GM12892 (cell line): ENCODE measurements around the gene CACNG4.

Experiments
- DNase-seq: peaks from one replicate; pipeline ENCODE4 v3.0.0; 2011; ENCODE audit not compliant: insufficient read length
- FAIRE-seq: peaks from 2 replicates; lab custom pipeline; 2011; peaks lifted over from hg19 to GRCh38; lab: Jason Lieb, UNC
- POLR2A ChIP-seq: IDR thresholded peaks from 2 replicates; pipeline ENCODE4 v1.6.1; 2011; ENCODE audit warnings: low read depth, low read length, control low read depth
- POLR2AphosphoS5 ChIP-seq: IDR thresholded peaks from 2 replicates; pipeline ENCODE4 v1.6.1; 2011; ENCODE audit warnings: low read depth, low read length, control low read depth
- TAF1 ChIP-seq: IDR thresholded peaks from 2 replicates; pipeline ENCODE4 v1.6.1; 2011; ENCODE audit warnings: low read depth, mild to moderate bottlenecking, control low read depth, low read length, borderline replicate concordance

The CACNG4 gene

DNA sequence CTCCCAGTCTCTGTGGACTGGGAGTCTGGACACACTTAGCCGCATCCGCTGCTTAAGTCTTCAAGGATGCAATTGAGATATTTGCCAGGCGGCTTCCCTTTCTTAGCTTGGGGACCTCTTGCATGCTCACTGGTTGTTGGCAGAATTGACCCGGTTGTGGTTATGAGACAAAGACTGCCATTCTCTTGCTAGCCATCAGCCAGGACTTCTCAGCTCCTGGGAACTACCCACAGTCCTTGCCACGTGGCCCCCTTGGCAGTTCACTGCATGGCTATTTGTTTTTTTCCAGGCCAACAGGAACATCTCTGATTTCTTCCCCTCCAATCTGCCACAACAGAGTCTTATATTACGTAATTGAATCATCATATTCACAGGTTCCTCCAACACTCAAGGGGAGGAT lies 25.5 kb downstream of the CACNG4 start:
- TF ChIP-seq POLR2AphosphoS5: no peak
- TF ChIP-seq TAF1: no peak
- FAIRE-seq (no peak), DNase-seq (no peak)

DNA sequence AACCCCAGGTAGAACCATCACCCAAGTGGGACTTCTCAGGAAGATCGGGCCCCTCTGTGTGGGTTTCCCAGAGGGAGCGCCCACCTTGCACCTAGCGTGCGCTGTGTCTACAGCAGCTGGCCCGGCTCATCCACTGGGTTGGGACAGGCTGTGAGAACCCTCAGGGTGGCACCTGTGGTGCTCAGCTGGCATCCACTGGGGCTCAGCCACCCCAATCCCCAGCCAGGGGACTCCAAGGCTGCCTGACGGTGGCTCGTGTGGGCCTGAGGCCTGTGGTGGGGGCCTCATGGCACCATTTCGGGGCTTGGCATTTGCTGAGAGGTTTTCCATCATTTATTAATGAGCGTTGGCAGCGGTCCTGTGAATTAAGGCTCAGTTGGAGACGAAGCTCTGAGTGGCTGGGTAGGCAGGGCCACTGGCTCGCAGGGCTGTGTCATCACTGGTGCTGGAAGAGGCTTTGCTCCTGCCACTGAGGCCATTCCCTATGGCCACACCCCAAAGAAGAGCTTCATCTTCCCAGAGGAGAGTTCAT lies 28.5 kb downstream of the CACNG4 start:
- FAIRE-seq (no peak), DNase-seq (no peak)
- no peak for TF ChIP-seq POLR2AphosphoS5
- no peak for TF ChIP-seq POLR2A
- no peak for TF ChIP-seq TAF1

DNA sequence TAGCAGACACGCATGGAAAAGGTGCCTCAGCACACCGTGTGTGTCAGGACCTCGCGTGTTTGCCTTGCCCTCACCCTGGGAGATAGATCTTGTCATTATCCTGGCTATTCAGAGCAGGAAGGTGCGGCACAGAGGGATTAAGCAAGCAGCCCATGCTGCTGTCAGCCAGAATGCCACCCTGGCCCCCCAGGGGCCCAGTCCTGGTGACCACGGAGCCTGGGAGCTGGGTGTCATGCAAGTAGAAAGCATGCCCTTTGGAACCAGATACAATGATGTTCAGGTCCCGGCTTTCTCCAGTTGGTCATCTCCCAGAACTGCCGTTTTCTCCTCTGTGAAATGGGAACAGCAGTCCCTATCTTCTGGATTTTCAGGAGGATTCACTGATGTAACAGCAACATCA lies 29.9 kb downstream of the CACNG4 start:
- FAIRE-seq (no peak), DNase-seq (no peak)
- TF ChIP-seq POLR2AphosphoS5: no peak
- no peak for TF ChIP-seq TAF1
- TF ChIP-seq POLR2A: no peak

- FAIRE-seq (no peak), DNase-seq (no peak)
- no peak for TF ChIP-seq POLR2AphosphoS5
- no peak for TF ChIP-seq POLR2A
- TF ChIP-seq TAF1: no peak
Observed at GRCh38 chr17:66994930-66995535, 30.5 kb downstream of the CACNG4 start.

DNA sequence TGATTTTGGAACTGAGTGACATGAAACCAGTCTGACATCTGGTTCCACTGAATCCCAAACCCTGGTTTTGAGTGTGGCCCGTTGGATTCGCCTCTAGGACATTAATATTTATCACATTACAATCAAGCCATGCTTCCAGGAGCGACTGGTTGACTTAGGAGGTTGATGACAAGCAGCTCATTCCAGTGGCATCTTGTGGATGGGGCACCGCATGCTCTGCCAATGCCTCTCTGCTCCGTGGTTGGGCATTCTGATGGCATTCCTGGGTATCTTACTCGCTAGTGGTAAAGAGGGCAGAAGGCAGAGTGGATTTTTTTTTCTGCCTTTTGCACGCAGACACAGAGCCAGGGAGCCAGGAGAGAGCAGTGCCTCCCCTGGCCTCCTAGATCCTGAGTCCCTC lies 31.4 kb downstream of the CACNG4 start:
- no peak for FAIRE-seq
- no peak for TF ChIP-seq POLR2A
- TF ChIP-seq POLR2AphosphoS5: no peak
- no peak for TF ChIP-seq TAF1
- DNase-seq: no peak

GRCh38 chr17:66996926-66997325 lies 32.4 kb downstream of the CACNG4 start:
- DNase-seq: no peak
- no peak for FAIRE-seq
- TF ChIP-seq TAF1 (no peak), POLR2A (no peak), POLR2AphosphoS5 (no peak)

GRCh38 chr17:67003231-67003630 lies 38.7 kb downstream of the CACNG4 start:
- FAIRE-seq (no peak), DNase-seq (no peak)
- TF ChIP-seq POLR2A (no peak), TAF1 (no peak), POLR2AphosphoS5 (no peak)

- no peak for DNase-seq
- no peak for TF ChIP-seq POLR2AphosphoS5
- no peak for TF ChIP-seq TAF1
- no peak for TF ChIP-seq POLR2A
- FAIRE-seq: no peak
Observed at GRCh38 chr17:67004181-67004580, 39.7 kb downstream of the CACNG4 start.

GRCh38 chr17:67007266-67007665 lies 42.8 kb downstream of the CACNG4 start:
- TF ChIP-seq TAF1 (no peak), POLR2A (no peak), POLR2AphosphoS5 (no peak)
- DNase-seq: no peak
- FAIRE-seq: no peak

DNA sequence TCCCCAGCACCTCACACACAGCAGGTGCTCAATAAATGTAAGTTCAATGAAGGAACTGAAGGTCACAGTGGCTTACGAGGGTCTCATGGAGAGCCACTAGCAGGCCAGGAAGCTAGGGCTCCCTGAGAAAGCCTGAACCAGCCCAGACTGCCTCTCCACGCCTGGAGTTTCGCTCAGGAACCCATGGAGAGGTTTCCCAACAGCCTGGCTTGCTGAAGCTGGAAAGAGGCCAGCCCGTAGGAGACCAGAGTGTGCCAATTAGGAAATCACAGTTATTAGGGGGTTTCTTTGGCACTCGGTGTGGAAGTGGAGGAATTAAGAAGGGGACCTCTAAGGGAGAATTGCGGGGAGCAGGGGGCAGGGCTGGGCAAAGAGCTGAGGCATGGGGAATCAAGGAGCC lies 43.6 kb downstream of the CACNG4 start:
- DNase-seq (no peak), FAIRE-seq (no peak)
- TF ChIP-seq TAF1: no peak
- no peak for TF ChIP-seq POLR2A
- no peak for TF ChIP-seq POLR2AphosphoS5

- no peak for TF ChIP-seq POLR2AphosphoS5
- no peak for TF ChIP-seq TAF1
- no peak for TF ChIP-seq POLR2A
- FAIRE-seq: no peak
- no peak for DNase-seq
Observed at GRCh38 chr17:67011527-67012175, 47.1 kb downstream of the CACNG4 start.

GRCh38 chr17:67013891-67014290 lies 49.4 kb downstream of the CACNG4 start:
- TF ChIP-seq TAF1 (no peak), POLR2A (no peak), POLR2AphosphoS5 (no peak)
- no peak for DNase-seq
- no peak for FAIRE-seq

- no peak for DNase-seq
- FAIRE-seq: no peak
Observed at GRCh38 chr17:67015001-67015400, 50.5 kb downstream of the CACNG4 start.

More at GRCh38 chr17:67015001-67015400, 50.5 kb downstream of the CACNG4 start:
- TF ChIP-seq TAF1: no peak
- TF ChIP-seq POLR2A: no peak
- no peak for TF ChIP-seq POLR2AphosphoS5
